ENCODE results near the gene HERPUD1.

The HERPUD1 gene

GRCh38 chr16:56947604-56947995, 15.7 kb downstream of the HERPUD1 start:
- H3K9me3 ChIP-seq (ENCODE audit: severe bottlenecking): no peaks in the 10 kb centered on the region
- H3K27ac ChIP-seq: no peak overlapping the region
- no peak for TF ChIP-seq CTCF (IDR thresholded peaks at IDR 0.05; ENCODE audit: low read depth, low read length)
- DNase-seq: no peak
- H3K4me3 ChIP-seq (ENCODE audit: low read depth, low read length): no peak overlapping the region
- peaks cover 29% of the 10 kb centered on the region for H3K36me3 ChIP-seq
- no peaks in the 10 kb centered on the region for H3K27me3 ChIP-seq (ENCODE audit: insufficient read depth, low read depth, severe bottlenecking)

- Histone ChIP-seq H3K4me3 (ENCODE audit: low read depth, low read length) (no peak overlapping the region), H3K9me3 (ENCODE audit: severe bottlenecking) (no peaks in the 10 kb centered on the region), H3K27ac (no peak overlapping the region), H3K27me3 (ENCODE audit: insufficient read depth, low read depth, severe bottlenecking) (no peaks in the 10 kb centered on the region), H3K36me3 (peaks cover 23% of the 10 kb centered on the region)
- no peak for TF ChIP-seq CTCF (IDR thresholded peaks at IDR 0.05; ENCODE audit: low read depth, low read length)
- no peak for DNase-seq
Observed at GRCh38 chr16:56948234-56948633, 16.3 kb downstream of the HERPUD1 start.

GRCh38 chr16:56950051-56950450, 18.1 kb downstream of the HERPUD1 start:
- H3K36me3 ChIP-seq: peaks cover 5% of the 10 kb centered on the region
- no peaks in the 10 kb centered on the region for H3K9me3 ChIP-seq (ENCODE audit: severe bottlenecking)
- no peak overlapping the region for H3K27ac ChIP-seq
- DNase-seq: no peak
- no peak overlapping the region for H3K4me3 ChIP-seq (ENCODE audit: low read depth, low read length)
- no peaks in the 10 kb centered on the region for H3K27me3 ChIP-seq (ENCODE audit: insufficient read depth, low read depth, severe bottlenecking)
- no peak for TF ChIP-seq CTCF (IDR thresholded peaks at IDR 0.05; ENCODE audit: low read depth, low read length)

GRCh38 chr16:56950455-56950854, 18.5 kb downstream of the HERPUD1 start:
- Histone ChIP-seq H3K36me3 (peaks cover under 1% of the 10 kb centered on the region), H3K27me3 (ENCODE audit: insufficient read depth, low read depth, severe bottlenecking) (no peaks in the 10 kb centered on the region), H3K27ac (no peak overlapping the region), H3K9me3 (ENCODE audit: severe bottlenecking) (no peaks in the 10 kb centered on the region), H3K4me3 (ENCODE audit: low read depth, low read length) (no peak overlapping the region)
- no peak for DNase-seq
- no peak for TF ChIP-seq CTCF (IDR thresholded peaks at IDR 0.05; ENCODE audit: low read depth, low read length)

- H3K4me3 ChIP-seq (ENCODE audit: low read depth, low read length): no peak overlapping the region
- TF ChIP-seq CTCF (IDR thresholded peaks at IDR 0.05; ENCODE audit: low read depth, low read length): peak; percentile 92
- DNase-seq: peak; percentile 78
Observed at GRCh38 chr16:56950881-56951771, 19.2 kb downstream of the HERPUD1 start.

More at GRCh38 chr16:56950881-56951771, 19.2 kb downstream of the HERPUD1 start:
- Histone ChIP-seq H3K27me3 (ENCODE audit: insufficient read depth, low read depth, severe bottlenecking) (no peaks in the 10 kb centered on the region), H3K36me3 (no peaks in the 10 kb centered on the region), H3K27ac (no peak overlapping the region), H3K9me3 (ENCODE audit: severe bottlenecking) (no peaks in the 10 kb centered on the region)

All from WERI-Rb-1 (cell line).